SW 1271 (cell line): ENCODE data around the gene GALNT14.

Source experiments
- DNase-seq, 2 experiments: peaks; one replicate each; lab custom pipeline; 2025; lab: John Stamatoyannopoulos, UW

GALNT14 gene

GRCh38 chr2:31136000-31136399 is 2.2 kb downstream of the GALNT14 start:
- DNase-seq, result no peak

- no peak for DNase-seq
Measured at GRCh38 chr2:31134480-31134879, 3.8 kb downstream of the GALNT14 start.

DNA sequence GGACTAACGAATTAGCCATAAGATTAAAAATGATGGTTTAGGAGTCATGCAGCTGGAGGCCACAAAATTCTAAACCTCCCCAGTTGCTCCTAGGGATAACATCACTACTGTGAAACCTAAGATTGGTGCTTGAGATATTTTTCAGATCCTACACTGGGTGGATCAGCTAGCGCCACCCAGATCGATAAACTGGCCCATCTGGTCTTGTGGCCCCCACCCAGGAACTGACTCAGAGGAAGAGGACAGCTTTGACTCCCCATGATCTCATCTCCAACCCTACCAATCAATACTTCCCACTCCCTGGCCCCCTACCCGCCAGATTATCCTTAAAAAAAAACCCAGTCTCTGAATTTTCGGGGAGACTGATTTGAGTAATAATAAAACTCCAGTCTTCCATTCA is 5.5 kb downstream of the GALNT14 start:
- no peak for DNase-seq

DNA sequence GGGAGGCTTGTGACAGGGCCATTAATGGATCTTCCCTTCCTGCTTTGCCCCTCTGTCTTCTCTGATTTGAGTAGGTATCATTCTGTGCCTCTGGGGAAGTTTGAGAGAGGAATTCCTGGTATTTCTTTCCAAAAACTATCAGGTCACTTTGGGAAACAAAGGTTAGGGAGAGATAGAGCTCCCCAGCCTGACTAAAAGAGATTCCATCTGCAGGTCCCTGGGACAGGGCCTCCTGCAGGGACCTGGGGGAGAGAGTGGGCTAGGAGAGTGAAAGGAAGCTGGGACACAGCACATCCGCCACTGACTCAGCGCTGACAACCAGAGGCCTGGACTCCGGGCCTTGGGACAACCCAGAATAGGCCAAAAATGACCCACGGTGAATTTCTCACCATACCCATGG is 6.4 kb downstream of the GALNT14 start:
- DNase-seq, result no peak

DNA sequence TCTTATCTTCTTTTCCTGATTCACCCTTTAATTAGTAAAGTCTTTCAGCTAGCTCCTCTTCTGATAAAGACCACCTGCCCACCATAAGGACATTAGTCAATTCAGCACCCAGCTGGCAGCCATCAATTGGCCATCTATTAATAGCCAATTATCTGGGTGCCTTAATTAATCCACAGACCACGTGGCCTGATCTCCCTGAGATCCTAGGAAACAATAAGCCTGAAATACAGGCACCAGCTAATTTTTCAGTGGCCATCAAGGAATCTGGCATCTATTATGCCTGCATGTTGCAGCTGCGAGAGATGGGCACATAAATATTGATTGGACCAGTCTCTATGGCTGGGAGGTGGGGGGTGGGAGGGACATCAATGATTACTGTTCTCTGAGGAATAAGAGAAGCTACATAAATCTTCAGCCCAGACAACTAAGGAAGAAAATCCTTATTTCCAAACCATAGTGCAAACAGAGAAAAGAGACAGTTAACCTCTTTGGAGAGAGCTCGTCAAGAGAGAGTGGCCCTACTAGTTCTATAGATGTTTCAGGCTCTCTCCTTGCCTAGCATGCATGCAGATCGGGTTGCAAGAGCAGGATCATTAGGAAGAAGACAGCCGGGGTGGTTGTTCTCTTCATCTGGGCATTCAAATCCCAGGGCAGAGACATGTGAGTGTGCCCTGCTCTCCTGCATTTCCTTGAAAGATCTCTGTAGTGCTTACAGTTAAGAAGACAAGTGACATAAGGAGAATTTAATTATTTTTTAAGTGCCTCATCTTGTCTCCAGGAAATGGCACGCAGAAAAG is 8.7 kb downstream of the GALNT14 start:
- no peak for DNase-seq

DNA sequence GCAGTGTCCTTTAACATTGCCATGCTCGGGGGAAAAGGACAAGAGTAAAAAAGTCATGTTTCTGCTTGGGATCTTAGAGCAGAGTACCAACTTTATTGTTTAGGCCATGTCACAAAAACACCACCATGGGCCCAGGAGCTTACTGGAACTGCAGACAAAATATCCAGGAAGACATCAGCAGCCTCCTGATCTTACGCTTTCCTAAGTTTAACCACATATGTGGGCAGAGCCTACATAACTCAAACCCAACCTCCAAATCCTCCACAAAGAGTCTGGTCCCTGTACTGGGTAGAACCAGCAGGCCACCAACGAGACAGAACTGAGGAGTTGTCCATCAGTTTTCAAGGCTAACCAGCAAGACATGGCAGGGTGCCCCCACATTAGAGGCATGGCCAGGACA is 10.3 kb downstream of the GALNT14 start:
- DNase-seq, result no peak

GRCh38 chr2:31125918-31126695 is 12.1 kb downstream of the GALNT14 start:
- DNase-seq, result no peak

DNA sequence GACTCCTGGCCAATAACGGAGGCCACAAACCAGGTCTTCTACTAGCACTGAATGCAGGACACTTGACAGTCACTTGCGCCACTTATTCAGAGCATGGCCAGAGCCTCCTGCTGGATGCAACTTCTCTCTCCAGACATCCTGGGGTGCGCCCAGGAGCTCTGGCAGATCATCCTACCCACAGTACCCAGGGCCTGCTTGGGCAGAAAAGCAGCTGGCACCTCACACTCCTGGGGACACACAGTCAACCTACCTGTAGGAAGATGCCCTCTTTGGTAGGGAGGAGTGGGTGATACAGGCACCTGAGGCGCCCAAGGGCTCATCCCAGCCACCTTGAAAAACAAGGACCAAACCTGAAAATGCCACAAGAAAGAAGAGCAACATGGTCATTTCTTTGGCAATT is 13.3 kb downstream of the GALNT14 start:
- DNase-seq, result no peak

DNA sequence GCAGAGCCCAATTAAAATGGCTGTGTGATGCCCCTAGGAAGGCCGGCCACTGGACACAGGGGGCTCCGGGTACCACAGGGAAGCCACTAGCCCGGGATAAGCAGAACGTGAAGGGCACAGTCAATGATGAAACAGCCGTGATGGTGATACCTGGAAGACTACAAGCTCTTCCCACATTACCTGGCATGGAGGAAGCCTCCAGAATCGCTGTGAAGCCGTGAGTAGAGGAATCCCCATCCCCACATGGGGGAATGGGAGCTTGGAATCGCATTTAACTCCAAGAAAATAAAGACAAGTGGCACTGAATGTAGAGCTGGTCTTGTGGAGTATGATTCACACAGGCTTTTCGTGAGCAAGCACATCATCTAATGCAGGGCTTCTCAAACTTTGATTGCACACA is 16.1 kb downstream of the GALNT14 start:
- DNase-seq, result no peak

DNA sequence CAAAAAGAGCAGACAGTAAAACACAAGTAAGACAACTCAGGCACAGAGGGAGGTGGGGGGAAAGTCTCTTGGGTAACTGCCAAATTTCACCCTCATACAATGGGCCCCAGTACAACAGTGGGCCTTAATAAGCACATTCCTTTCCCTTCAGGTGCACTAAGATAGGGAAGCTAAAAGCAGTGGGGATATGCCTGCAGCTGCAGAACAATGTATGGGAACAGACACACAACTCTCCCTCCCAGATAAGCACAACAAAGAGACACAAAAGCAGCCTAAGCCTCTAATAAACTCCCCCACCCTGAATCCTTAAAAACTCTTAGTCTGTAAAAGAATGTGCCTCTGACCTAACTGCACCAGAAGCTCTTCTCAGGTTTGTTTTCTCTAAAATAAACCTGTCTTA is 24.5 kb downstream of the GALNT14 start:
- DNase-seq, result no peak

DNA sequence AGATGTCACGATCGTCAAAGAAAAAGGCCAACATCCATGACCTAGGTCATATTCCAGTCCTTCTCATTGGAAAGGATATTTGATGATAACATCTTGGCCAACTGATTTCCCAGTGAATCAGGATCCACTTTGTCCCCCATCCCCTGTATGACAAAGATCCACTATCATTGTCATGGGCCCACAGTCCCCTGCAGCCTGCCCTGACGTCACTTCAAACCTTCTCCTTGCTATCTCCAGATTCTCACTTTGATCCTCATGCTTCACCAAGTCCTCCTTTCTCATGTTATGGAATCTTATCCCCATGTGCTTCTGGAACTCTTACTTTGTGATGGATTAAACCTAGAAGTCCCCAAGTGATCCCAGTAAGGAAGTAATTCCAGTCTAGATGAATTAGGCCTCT is 25.7 kb downstream of the GALNT14 start:
- DNase-seq, result no peak

DNA sequence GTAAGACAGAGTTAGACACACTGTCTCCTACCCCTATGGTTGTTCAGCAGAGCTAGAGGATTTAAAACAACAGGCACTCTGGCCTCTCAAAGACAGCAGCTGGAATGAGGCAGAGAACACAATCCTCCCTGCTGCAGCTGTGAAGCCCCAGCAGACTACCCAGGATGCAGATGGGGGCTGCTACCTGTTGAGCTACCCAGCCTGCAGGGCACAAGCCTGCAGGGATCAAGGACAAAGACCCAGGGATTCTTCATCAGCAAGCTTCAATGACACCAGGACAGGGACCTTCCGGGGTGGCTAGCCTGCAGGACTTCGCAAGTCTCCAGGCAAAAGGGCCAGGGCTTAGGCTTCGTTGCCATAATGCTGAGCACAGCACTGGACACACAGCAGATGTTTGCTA is 27.2 kb downstream of the GALNT14 start:
- DNase-seq, result no peak

DNA sequence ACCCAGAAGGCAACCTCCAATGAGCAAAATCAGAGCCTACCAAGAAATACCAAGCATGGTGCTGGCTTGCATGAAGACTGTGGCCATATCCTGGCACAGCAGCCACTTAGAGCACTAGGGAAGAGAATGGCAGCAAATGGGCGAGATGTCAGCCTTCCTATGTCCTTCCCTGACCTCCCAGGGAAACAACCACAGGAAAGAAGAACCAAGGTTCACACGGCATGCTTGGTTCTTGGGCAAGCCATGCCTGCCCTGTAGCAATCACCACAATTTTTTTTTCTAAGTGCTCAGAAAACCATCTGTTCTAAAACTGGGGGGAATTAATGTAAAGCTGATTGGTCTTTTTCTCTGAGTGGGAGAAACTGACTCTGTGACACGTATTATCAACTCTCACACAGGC is 27.8 kb downstream of the GALNT14 start:
- no peak for DNase-seq

DNA sequence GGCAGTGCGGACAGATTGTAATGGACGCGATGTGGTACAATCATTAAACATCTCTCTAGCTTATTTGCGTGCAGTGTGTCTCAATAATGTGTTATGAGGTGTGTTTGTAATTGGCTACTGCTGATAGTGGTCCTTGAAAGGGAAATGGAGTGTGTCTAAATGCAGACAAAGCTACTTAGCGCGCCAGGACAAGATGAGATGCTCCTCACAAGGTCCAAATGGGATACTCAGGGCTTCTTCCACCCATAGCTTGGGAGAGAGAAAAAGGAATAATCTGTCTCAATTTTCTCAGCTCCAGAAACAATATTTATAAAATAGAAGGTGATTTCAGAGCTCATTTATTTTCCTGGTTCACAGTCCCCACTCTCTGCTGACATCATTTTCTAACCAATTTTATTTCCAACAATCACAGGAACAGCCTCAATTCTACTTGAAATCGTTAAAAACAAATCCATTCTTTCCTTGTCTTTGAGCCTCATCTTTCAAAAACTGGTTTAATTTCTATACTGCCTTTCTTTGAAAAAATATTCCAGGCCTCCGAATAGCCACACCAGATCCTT is 28.5 kb downstream of the GALNT14 start:
- no peak for DNase-seq

GRCh38 chr2:31108561-31109286 is 29.5 kb downstream of the GALNT14 start:
- DNase-seq, result no peak

DNA sequence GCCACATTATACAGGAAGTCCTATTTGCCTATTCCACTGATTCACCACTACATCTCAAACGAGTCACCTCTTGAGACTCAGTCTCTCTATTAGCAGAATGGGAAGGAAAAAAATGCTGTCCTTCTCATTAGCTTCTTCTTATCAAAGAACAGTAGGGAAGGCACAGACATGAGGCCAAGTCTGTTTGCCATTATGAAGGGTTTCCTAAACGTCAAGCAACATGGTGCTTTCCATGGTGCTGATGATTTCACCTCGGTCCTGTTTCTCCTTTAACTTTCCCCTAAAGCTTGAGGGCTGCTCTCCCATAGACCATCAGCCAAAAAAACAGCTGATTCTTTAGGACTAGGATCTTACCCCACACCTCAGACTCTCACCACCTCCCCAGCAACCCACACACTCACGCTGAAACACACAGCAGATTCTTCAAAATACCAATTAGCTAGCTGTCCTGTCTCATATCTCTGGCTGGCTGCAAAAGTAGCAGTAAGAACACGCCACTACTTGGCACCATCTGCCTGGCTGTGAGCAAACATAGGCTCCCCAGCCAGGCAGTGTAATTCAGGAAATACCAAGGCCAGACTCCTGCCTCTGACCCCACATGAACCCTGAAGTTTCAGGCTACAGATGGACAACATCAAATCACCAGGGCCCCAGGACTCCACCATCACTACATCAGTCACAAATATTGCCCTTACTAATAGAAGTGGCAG is 30.5 kb downstream of the GALNT14 start:
- DNase-seq, result no peak

- no peak for DNase-seq
Measured at GRCh38 chr2:31101701-31102100, 36.5 kb downstream of the GALNT14 start.

GRCh38 chr2:31097962-31098613 is 40.2 kb downstream of the GALNT14 start:
- no peak for DNase-seq

- no peak for DNase-seq
Measured at GRCh38 chr2:31090188-31090587, 48.1 kb downstream of the GALNT14 start.

DNA sequence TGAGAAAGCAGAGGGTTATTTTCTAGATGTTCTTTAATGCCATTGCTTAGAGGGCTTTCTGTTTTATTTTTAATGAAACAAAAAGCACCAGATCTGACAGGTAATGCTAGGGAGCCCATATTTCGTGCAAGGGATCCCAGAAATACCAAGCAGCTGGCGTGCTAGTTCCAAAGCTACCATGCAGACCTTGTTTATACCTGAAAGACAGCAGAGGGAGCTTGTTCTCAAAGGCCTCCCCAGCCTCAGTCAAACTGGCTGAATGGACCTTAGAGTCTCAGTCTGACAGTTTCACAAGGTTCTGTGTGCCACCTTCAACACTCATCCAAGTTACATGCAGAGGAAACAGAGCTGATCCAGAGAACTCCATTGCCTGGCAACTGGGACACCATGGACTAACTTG is 48.6 kb downstream of the GALNT14 start:
- no peak for DNase-seq

- no peak for DNase-seq
Measured at GRCh38 chr2:31088504-31089195, 49.6 kb downstream of the GALNT14 start.
